DMS153 treated with DMSO at 0.1 percent for 48 hours (cell line): Measurements from ENCODE around the gene GNB4.

Experiments used
- DNase-seq: peaks from one replicate; lab custom pipeline; 2025; ENCODE audit not compliant: unreplicated experiment; lab: John Stamatoyannopoulos, UW

Gene GNB4

GRCh38 chr3:179438841-179439240 is 12.4 kb downstream of the GNB4 start:
- DNase-seq: no peak

GRCh38 chr3:179436517-179436916 is 14.8 kb downstream of the GNB4 start:
- DNase-seq: no peak

GRCh38 chr3:179432451-179432850 is 18.8 kb downstream of the GNB4 start:
- no peak for DNase-seq

GRCh38 chr3:179432021-179432420 is 19.2 kb downstream of the GNB4 start:
- DNase-seq: no peak

- no peak for DNase-seq
Observed at GRCh38 chr3:179430277-179430870, 20.9 kb downstream of the GNB4 start.

- DNase-seq: no peak
Observed at GRCh38 chr3:179428876-179429548, 22.3 kb downstream of the GNB4 start.

- no peak for DNase-seq
Observed at GRCh38 chr3:179425075-179425474, 26.2 kb downstream of the GNB4 start.

- no peak for DNase-seq
Observed at GRCh38 chr3:179421500-179421899, 29.8 kb downstream of the GNB4 start.

GRCh38 chr3:179418610-179419009 is 32.7 kb downstream of the GNB4 start:
- DNase-seq: no peak

GRCh38 chr3:179416681-179417080 is 34.6 kb downstream of the GNB4 start:
- no peak for DNase-seq

GRCh38 chr3:179415377-179415776 is 35.9 kb downstream of the GNB4 start:
- DNase-seq: no peak

GRCh38 chr3:179414804-179415203 is 36.5 kb downstream of the GNB4 start:
- DNase-seq: no peak

- DNase-seq: no peak
Observed at GRCh38 chr3:179410999-179411398, 40.3 kb downstream of the GNB4 start.

GRCh38 chr3:179410331-179410730 is 40.9 kb downstream of the GNB4 start:
- DNase-seq: no peak

GRCh38 chr3:179404307-179404706 is 47.0 kb downstream of the GNB4 start:
- DNase-seq: no peak

- DNase-seq: no peak
Observed at GRCh38 chr3:179402963-179403362, 48.3 kb downstream of the GNB4 start.

- DNase-seq: no peak
Observed at GRCh38 chr3:179401561-179401960, 49.7 kb downstream of the GNB4 start.

- no peak for DNase-seq
Observed at GRCh38 chr3:179398574-179399231, 52.6 kb downstream of the GNB4 start.

GRCh38 chr3:179391906-179392305 is 59.4 kb downstream of the GNB4 start:
- DNase-seq: no peak

- no peak for DNase-seq
Observed at GRCh38 chr3:179376474-179376873, 74.8 kb downstream of the GNB4 start.

- no peak for DNase-seq
Observed at GRCh38 chr3:179375091-179375999, 75.9 kb downstream of the GNB4 start.
